HepG2 (cell line): ENCODE data around the gene GART. TPM values are rescaled to one million over a fixed set of nuclear protein-coding genes. Genes with fewer than 3 reads are reported as not detected.
A peak's percentile ranks its signal among the peaks of the same experiment; 100 is the strongest.

Experiments
- CEBPG ChIP-seq: IDR thresholded peaks from 2 replicates; pipeline ENCODE4 v1.6.1; 2016
- DPF2 ChIP-seq: sonication (generic); formaldehyde crosslinking; IDR thresholded peaks from 2 replicates; pipeline ENCODE4 v1.4.0; 2020; ENCODE audit warnings: mild to moderate bottlenecking, low read depth, missing genetic modification reagents, borderline replicate concordance
- FOXP1 ChIP-seq, 2 experiments: fragments of 450-650 bp in 1 of 2; IDR thresholded peaks; 2 replicates each; pipeline ENCODE4 v1.6.1; 2017 to 2018; ENCODE audit warnings: antibody characterized with exemption in 1 of 2
- FOXP4 ChIP-seq: sonication (generic); formaldehyde crosslinking; IDR thresholded peaks from 2 replicates; pipeline ENCODE4 v1.4.0; 2020; ENCODE audit warnings: missing genetic modification reagents
- GATA4 ChIP-seq: sonication (generic); IDR thresholded peaks from 2 replicates; pipeline ENCODE4 v1.6.1; 2016; ENCODE audit warnings: antibody characterized with exemption, low read depth, borderline replicate concordance
- HDAC1 ChIP-seq: sonication (generic); formaldehyde crosslinking; IDR thresholded peaks from 2 replicates; pipeline ENCODE4 v1.5.1; 2020; ENCODE audit warnings: mild to moderate bottlenecking, missing genetic modification reagents
- HMGXB4 ChIP-seq, 2 experiments: sonication (generic) in 1 of 2; formaldehyde crosslinking in 1 of 2; IDR thresholded peaks; 2 replicates each; pipeline versions ENCODE4 v1.4.0 to v1.6.1; 2018 to 2020; ENCODE audit warnings: missing genetic modification reagents in 2 of 2, borderline replicate concordance in 1 of 2, low read depth in 1 of 2, mild to moderate bottlenecking in 1 of 2, missing biosample characterization in 1 of 2
- HNF4A ChIP-seq: sonication (generic); formaldehyde crosslinking; IDR thresholded peaks from 2 replicates; pipeline ENCODE4 v1.4.0; 2020; ENCODE audit warnings: missing genetic modification reagents
- HOXA3 ChIP-seq: sonication (generic); formaldehyde crosslinking; IDR thresholded peaks from 2 replicates; pipeline ENCODE4 v1.5.0; 2020; ENCODE audit warnings: missing genetic modification reagents
- JUND ChIP-seq: sonication (generic); formaldehyde crosslinking; IDR thresholded peaks from 2 replicates; pipeline ENCODE4 v1.8.0; 2022; ENCODE audit warnings: mild to moderate bottlenecking, missing genetic modification reagents
- MIER3 ChIP-seq: IDR thresholded peaks from 2 replicates; pipeline ENCODE4 v1.6.1; 2016; ENCODE audit warnings: missing compliant biosample characterization, borderline replicate concordance
- NR2C2 ChIP-seq: sonication (generic); formaldehyde crosslinking; IDR thresholded peaks from 2 replicates; pipeline ENCODE4 v1.4.0; 2020; ENCODE audit warnings: missing genetic modification reagents, mild to moderate bottlenecking, moderate library complexity, borderline replicate concordance
- SMAD3 ChIP-seq: sonication (generic); formaldehyde crosslinking; IDR thresholded peaks from 2 replicates; pipeline ENCODE4 v1.4.0; 2020; ENCODE audit warnings: missing genetic modification reagents
- SP5 ChIP-seq: IDR thresholded peaks from 2 replicates; pipeline ENCODE4 v1.6.1; 2016; ENCODE audit warnings: low read depth, borderline replicate concordance
- TCF7 ChIP-seq: sonication (generic); IDR thresholded peaks from 2 replicates; pipeline ENCODE4 v1.6.1; 2016; ENCODE audit warnings: antibody characterized with exemption, low read depth
- ZBTB20 ChIP-seq: sonication (generic); formaldehyde crosslinking; IDR thresholded peaks from 2 replicates; pipeline ENCODE4 v1.8.1; 2023; ENCODE audit warnings: missing genetic modification reagents, low read depth, mild to moderate bottlenecking, borderline replicate concordance
- ZBTB25 ChIP-seq: IDR thresholded peaks from 2 replicates; pipeline ENCODE4 v1.6.1; 2018; ENCODE audit warnings: missing genetic modification reagents
- ZNF281 ChIP-seq: sonication (generic); formaldehyde crosslinking; IDR thresholded peaks from 2 replicates; pipeline ENCODE4 v1.4.0; 2020; ENCODE audit warnings: missing genetic modification reagents, borderline replicate concordance
- ZNF614 ChIP-seq: IDR thresholded peaks from 2 replicates; pipeline ENCODE4 v1.6.1; 2018; ENCODE audit warnings: missing biosample characterization, missing genetic modification reagents, inconsistent platforms, borderline replicate concordance
- ZNF644 ChIP-seq: IDR thresholded peaks from 2 replicates; pipeline ENCODE4 v1.6.1; 2016; ENCODE audit warnings: low read depth
- ZNF792 ChIP-seq: IDR thresholded peaks from 2 replicates; pipeline ENCODE4 v1.6.1; 2016
- polyA plus RNA-seq, 8 experiments: library from polyadenylated mRNA; depleted of rRNA in 3 of 8; stranded (reverse) in 7 of 8; unstranded in 1 of 8; fragments of >200 nt; fragmentation: Illumina TruSeq in 4 of 8; extraction: Trizol in 4 of 8; gene quantifications; 2 replicates each; pipeline versions ENCODE4 v1.2.1 to v1.2.3, GENCODE V29; 2011 to 2016; ENCODE audit warnings: low read depth in 4 of 8, missing spikeins in 1 of 8, mixed read lengths in 1 of 8; ENCODE audit not compliant: insufficient read depth in 1 of 8
- total RNA-seq, 5 experiments: library from RNA; depleted of rRNA; stranded (reverse); fragments of >200 nt; fragmentation: Illumina TruSeq; extraction: Trizol; gene quantifications; 2 replicates each; pipeline ENCODE4 v1.2.3, GENCODE V29; 2016; ENCODE audit warnings: low read depth in 1 of 5

Gene GART
- total and polyA plus RNA-seq, 2 of the 13 experiments (the other 11 are each of a cell fraction or from before 2014, with no cell fraction given), result 17.9 to 109 TPM

GRCh38 chr21:33576741-33577141 lies 34.8 kb upstream of the GART start (continued):
- TF ChIP-seq ZNF281 (CRISPR knock-in tag) (peak; percentile 61; the same call in 1 of the 2 replicates), HDAC1 (peak; percentile 60), HNF4A (CRISPR knock-in tag) (peak; percentile 99), ZNF614 (CRISPR knock-in tag) (peak; percentile 96), JUND (CRISPR knock-in tag) (peak; percentile 60), TCF7 (peak; percentile 74), NR2C2 (peak; percentile 38; the same call in 1 of the 2 replicates), ZBTB25 (CRISPR knock-in tag) (peak; percentile 88; the same call in 1 of the 2 replicates), SP5 (CRISPR knock-in tag) (peak; percentile 54; the same call in 1 of the 2 replicates), HOXA3 (CRISPR knock-in tag) (peak; percentile 60; the same call in 1 of the 2 replicates), GATA4 (peak; percentile 77; the same call in 1 of the 2 replicates), CEBPG (peak; percentile 99), DPF2 (CRISPR knock-in tag) (peak; percentile 93), HMGXB4 (CRISPR knock-in tag; IDR thresholded peaks at IDR 0.05; ENCODE audit: borderline replicate concordance in 1 of 2, low read depth in 1 of 2) (peak in 1 of 2 experiments; percentile 66; a peak in 1 of 4 replicates), MIER3 (peak; percentile 74; the same call in 1 of the 2 replicates), FOXP4 (CRISPR knock-in tag) (peak; percentile 86), SMAD3 (CRISPR knock-in tag) (peak; percentile 86; the same call in 1 of the 2 replicates), ZBTB20 (peak; percentile 80; the same call in 1 of the 2 replicates), ZNF792 (CRISPR knock-in tag) (0 out of 2 replicates have a peak, but pooled peaks have one; percentile 31), ZNF644 (peak; percentile 80), FOXP1 (IDR thresholded peaks at IDR 0.05) (peak; percentile 58; the same call in 1 of the 2 replicates), FOXP1 (CRISPR knock-in tag; IDR thresholded peaks at IDR 0.05) (peak; percentile 77)
